Measurements from ENCODE around the gene RGS2. TPM values are rescaled to one million over a fixed set of nuclear protein-coding genes. Genes with fewer than 3 reads are reported as not detected.

RGS2 gene
- total and polyA plus RNA-seq, 8 donors, result 40.6 to 204 (median 101) TPM

- no peak for DNase-seq
- WGBS, 5 donors, result 79 to 91% (median 91%) methylated on average over 4 of the region's 4 CpGs
- H3K4me3 ChIP-seq, result no peak overlapping the region
- no peaks in the 10 kb centered on the region for H3K27me3 ChIP-seq
- H3K36me3 ChIP-seq, result no peaks in the 10 kb centered on the region
- H3K27ac ChIP-seq, result no peak overlapping the region
- no peak for TF ChIP-seq EP300 (IDR thresholded peaks at IDR 0.05)
- no peak for TF ChIP-seq POLR2AphosphoS5 (IDR thresholded peaks at IDR 0.05)
- TF ChIP-seq, protein P1, sequence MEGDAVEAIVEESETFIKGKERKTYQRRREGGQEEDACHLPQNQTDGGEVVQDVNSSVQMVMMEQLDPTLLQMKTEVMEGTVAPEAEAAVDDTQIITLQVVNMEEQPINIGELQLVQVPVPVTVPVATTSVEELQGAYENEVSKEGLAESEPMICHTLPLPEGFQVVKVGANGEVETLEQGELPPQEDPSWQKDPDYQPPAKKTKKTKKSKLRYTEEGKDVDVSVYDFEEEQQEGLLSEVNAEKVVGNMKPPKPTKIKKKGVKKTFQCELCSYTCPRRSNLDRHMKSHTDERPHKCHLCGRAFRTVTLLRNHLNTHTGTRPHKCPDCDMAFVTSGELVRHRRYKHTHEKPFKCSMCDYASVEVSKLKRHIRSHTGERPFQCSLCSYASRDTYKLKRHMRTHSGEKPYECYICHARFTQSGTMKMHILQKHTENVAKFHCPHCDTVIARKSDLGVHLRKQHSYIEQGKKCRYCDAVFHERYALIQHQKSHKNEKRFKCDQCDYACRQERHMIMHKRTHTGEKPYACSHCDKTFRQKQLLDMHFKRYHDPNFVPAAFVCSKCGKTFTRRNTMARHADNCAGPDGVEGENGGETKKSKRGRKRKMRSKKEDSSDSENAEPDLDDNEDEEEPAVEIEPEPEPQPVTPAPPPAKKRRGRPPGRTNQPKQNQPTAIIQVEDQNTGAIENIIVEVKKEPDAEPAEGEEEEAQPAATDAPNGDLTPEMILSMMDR (IDR thresholded peaks at IDR 0.05), result no peak
- no peak for TF ChIP-seq POLR2A (IDR thresholded peaks at IDR 0.05)
- intact Hi-C loops (cut with DNase I; ENCODE audit: low total_unique reads), result no loop called here
- peaks cover 0 to 6% (median 0%) of the 10 kb centered on the region in 4 donors for H3K9me3 ChIP-seq
- H3K4me1 ChIP-seq, result no peaks in the 10 kb centered on the region
These were observed 32.6 kb upstream of the RGS2 start for GRCh38 chr1:192776206-192776605.

GRCh38 chr1:192776998-192777397, 31.8 kb upstream of the RGS2 start:
- Histone ChIP-seq H3K4me1 (no peaks in the 10 kb centered on the region), H3K27me3 (no peaks in the 10 kb centered on the region), H3K4me3 (no peak overlapping the region), H3K36me3 (no peaks in the 10 kb centered on the region), H3K27ac (no peak overlapping the region), H3K9me3 (peaks cover 0 to 6% (median 0%) of the 10 kb centered on the region in 4 donors)
- 69 to 80% (median 76%) methylated on average over 3 of the region's 3 CpGs for WGBS, 5 donors
- intact Hi-C loops (cut with DNase I; ENCODE audit: low total_unique reads), result no loop called here
- TF ChIP-seq, protein P1 (IDR thresholded peaks at IDR 0.05), result no peak
- TF ChIP-seq POLR2AphosphoS5 (IDR thresholded peaks at IDR 0.05) (no peak), EP300 (IDR thresholded peaks at IDR 0.05) (no peak), POLR2A (IDR thresholded peaks at IDR 0.05) (no peak)
- no peak for DNase-seq

GRCh38 chr1:192783791-192784190, 25.0 kb upstream of the RGS2 start:
- TF ChIP-seq POLR2A (IDR thresholded peaks at IDR 0.05), result no peak
- TF ChIP-seq EP300 (IDR thresholded peaks at IDR 0.05), result no peak
- TF ChIP-seq, protein P1 (IDR thresholded peaks at IDR 0.05), result no peak
- no peak for TF ChIP-seq POLR2AphosphoS5 (IDR thresholded peaks at IDR 0.05)
- intact Hi-C loops (cut with DNase I; ENCODE audit: low total_unique reads), result no loop called here
- H3K36me3 ChIP-seq, result no peaks in the 10 kb centered on the region
- no peak for DNase-seq
- no peak overlapping the region for H3K27ac ChIP-seq
- H3K4me1 ChIP-seq, result peaks cover 0 to 4% (median 0%) of the 10 kb centered on the region in 4 donors
- no peak overlapping the region for H3K4me3 ChIP-seq
- H3K9me3 ChIP-seq, result peaks cover 0 to 6% (median 0%) of the 10 kb centered on the region in 4 donors
- 80 to 98% (median 97%) methylated on average over 6 of the region's 6 CpGs for WGBS, 5 donors
- no peaks in the 10 kb centered on the region for H3K27me3 ChIP-seq

- Histone ChIP-seq H3K36me3 (no peaks in the 10 kb centered on the region), H3K4me3 (no peak overlapping the region), H3K9me3 (peaks cover 0 to 6% (median 0%) of the 10 kb centered on the region in 4 donors), H3K27ac (no peak overlapping the region), H3K4me1 (peaks cover 0 to 4% (median 0%) of the 10 kb centered on the region in 4 donors), H3K27me3 (no peaks in the 10 kb centered on the region)
- intact Hi-C loops (cut with DNase I; ENCODE audit: low total_unique reads), result no loop called here
- 60 to 69% (median 68%) methylated on average over 2 of the region's 2 CpGs for WGBS, 5 donors
- TF ChIP-seq POLR2A (IDR thresholded peaks at IDR 0.05) (no peak), POLR2AphosphoS5 (IDR thresholded peaks at IDR 0.05) (no peak), EP300 (IDR thresholded peaks at IDR 0.05) (no peak)
- TF ChIP-seq, protein P1 (IDR thresholded peaks at IDR 0.05), result no peak
- DNase-seq, result no peak
These were observed 24.4 kb upstream of the RGS2 start for GRCh38 chr1:192784397-192784796.

Measured in stomach (tissue), 9 donors.